ENCODE data around the gene CDC25B. TPM values are rescaled to one million over a fixed set of nuclear protein-coding genes. Genes with fewer than 3 reads are reported as not detected.

The CDC25B gene
- total and polyA plus RNA-seq, 2 of the 13 experiments (the other 11 are each of a cell fraction or from before 2014, with no cell fraction given): 14.5 to 19.4 TPM

DNA sequence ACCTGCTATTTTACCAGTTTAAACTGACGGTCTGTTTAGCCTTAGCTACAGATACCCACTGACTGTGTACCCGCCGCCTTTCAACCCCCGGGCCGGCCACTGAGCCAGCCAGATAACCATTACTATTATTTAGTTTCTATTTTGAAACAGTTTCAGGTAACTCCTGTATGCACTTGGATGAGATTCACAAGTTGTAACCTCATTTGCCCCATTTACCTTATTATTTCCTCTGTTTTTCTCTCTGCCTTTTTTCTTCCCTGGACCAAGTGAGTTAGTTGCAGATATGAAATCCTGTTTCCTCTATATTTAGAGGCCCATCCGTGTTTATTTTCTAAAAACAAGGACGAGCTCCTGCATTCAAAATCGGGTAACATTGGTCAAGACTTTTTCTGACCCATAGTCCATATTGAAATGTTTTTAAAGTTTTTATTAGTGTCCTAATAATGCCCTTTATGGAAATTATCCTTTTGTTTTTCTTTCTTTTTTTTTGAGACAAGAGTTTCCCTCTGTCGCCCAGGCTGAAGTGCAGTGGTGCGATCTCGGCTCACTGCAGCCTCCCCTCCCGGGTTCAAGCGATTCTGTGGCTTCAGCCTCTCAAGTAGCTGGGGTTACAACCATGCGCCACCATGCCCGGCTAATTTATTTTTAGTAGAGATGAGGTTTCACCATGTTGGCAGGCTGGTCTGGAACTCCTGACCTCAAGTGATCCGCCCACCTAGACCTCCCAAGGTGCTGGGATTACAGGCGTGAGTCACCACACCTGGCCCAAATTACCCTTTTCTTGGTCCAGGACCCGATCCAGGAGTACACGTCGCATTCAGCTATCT is 25.0 kb downstream of the CDC25B start (continued):
- TF ChIP-seq, protein P1, sequence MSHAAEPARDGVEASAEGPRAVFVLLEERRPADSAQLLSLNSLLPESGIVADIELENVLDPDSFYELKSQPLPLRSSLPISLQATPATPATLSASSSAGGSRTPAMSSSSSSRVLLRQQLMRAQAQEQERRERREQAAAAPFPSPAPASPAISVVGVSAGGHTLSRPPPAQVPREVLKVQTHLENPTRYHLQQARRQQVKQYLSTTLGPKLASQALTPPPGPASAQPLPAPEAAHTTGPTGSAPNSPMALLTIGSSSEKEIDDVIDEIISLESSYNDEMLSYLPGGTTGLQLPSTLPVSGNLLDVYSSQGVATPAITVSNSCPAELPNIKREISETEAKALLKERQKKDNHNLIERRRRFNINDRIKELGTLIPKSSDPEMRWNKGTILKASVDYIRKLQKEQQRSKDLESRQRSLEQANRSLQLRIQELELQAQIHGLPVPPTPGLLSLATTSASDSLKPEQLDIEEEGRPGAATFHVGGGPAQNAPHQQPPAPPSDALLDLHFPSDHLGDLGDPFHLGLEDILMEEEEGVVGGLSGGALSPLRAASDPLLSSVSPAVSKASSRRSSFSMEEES (CRISPR knock-in tag; IDR thresholded peaks at IDR 0.05): no peak
- no peak for TF ChIP-seq MTA1 (CRISPR knock-in tag; IDR thresholded peaks at IDR 0.05; ENCODE audit: borderline replicate concordance)
- TF ChIP-seq KDM6A (CRISPR knock-in tag; IDR thresholded peaks at IDR 0.05; ENCODE audit: low read depth): no peak
- TF ChIP-seq, protein P2, sequence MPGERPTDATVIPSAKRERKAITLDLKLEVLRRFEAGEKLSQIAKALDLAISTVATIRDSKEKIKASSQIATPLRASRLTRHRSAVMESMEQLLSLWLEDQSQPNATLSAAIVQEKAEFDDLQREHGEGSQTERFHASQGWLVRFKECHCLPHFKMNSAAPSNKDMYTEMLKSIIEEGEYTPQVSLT (CRISPR knock-in tag; IDR thresholded peaks at IDR 0.05; ENCODE audit: borderline replicate concordance, low read depth): peak; percentile 16; the same call in 1 of the 2 replicates
- no peak for TF ChIP-seq TRIM24 (CRISPR knock-in tag; IDR thresholded peaks at IDR 0.05)
- 0 out of 2 replicates have a peak, but pooled peaks have one; percentile 17 for TF ChIP-seq GATA4 (IDR thresholded peaks at IDR 0.05; ENCODE audit: borderline replicate concordance, low read depth)
- TF ChIP-seq GABPA (IDR thresholded peaks at IDR 0.05; ENCODE audit: low read depth, low read length): no peak
- no peak for TF ChIP-seq GABPA (CRISPR knock-in tag; IDR thresholded peaks at IDR 0.05; ENCODE audit: low read depth)
- TF ChIP-seq ZNF672 (CRISPR knock-in tag; IDR thresholded peaks at IDR 0.05): no peak
- no peak; the same call in none of the 2 replicates for TF ChIP-seq ZNF263 (CRISPR knock-in tag; IDR thresholded peaks at IDR 0.05)
- no peak for TF ChIP-seq SP5 (CRISPR knock-in tag; IDR thresholded peaks at IDR 0.05; ENCODE audit: borderline replicate concordance, low read depth)
- no peak for TF ChIP-seq ZNF713 (CRISPR knock-in tag; IDR thresholded peaks at IDR 0.05)
- TF ChIP-seq, protein P3, sequence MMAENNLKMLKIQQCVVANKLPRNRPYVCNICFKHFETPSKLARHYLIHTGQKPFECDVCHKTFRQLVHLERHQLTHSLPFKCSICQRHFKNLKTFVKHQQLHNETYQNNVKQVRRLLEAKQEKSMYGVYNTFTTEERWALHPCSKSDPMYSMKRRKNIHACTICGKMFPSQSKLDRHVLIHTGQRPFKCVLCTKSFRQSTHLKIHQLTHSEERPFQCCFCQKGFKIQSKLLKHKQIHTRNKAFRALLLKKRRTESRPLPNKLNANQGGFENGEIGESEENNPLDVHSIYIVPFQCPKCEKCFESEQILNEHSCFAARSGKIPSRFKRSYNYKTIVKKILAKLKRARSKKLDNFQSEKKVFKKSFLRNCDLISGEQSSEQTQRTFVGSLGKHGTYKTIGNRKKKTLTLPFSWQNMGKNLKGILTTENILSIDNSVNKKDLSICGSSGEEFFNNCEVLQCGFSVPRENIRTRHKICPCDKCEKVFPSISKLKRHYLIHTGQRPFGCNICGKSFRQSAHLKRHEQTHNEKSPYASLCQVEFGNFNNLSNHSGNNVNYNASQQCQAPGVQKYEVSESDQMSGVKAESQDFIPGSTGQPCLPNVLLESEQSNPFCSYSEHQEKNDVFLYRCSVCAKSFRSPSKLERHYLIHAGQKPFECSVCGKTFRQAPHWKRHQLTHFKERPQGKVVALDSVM (CRISPR knock-in tag; IDR thresholded peaks at IDR 0.05): no peak
- TF ChIP-seq NFIC (IDR thresholded peaks at IDR 0.05; ENCODE audit: low read length): peak; percentile 39; the same call in 1 of the 2 replicates
- TF ChIP-seq ZMYM4 (CRISPR knock-in tag; IDR thresholded peaks at IDR 0.05): no peak
- no peak for TF ChIP-seq ZNF616 (CRISPR knock-in tag; IDR thresholded peaks at IDR 0.05; ENCODE audit: low read depth)
- TF ChIP-seq ARNT2 (CRISPR knock-in tag; IDR thresholded peaks at IDR 0.05; ENCODE audit: low read depth): no peak
- no peak for TF ChIP-seq U2AF1 (optimal IDR thresholded peaks at IDR 0.05; ENCODE audit: low read depth, low read length)
- no peak for TF ChIP-seq FIP1L1 (IDR thresholded peaks at IDR 0.05; ENCODE audit: borderline replicate concordance, insufficient read depth, low read depth, low read length)
- TF ChIP-seq, protein P4, sequence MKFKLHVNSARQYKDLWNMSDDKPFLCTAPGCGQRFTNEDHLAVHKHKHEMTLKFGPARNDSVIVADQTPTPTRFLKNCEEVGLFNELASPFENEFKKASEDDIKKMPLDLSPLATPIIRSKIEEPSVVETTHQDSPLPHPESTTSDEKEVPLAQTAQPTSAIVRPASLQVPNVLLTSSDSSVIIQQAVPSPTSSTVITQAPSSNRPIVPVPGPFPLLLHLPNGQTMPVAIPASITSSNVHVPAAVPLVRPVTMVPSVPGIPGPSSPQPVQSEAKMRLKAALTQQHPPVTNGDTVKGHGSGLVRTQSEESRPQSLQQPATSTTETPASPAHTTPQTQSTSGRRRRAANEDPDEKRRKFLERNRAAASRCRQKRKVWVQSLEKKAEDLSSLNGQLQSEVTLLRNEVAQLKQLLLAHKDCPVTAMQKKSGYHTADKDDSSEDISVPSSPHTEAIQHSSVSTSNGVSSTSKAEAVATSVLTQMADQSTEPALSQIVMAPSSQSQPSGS (CRISPR knock-in tag; IDR thresholded peaks at IDR 0.05): no peak
- no peak for TF ChIP-seq ARNT (IDR thresholded peaks at IDR 0.05)
- TF ChIP-seq, protein P5, sequence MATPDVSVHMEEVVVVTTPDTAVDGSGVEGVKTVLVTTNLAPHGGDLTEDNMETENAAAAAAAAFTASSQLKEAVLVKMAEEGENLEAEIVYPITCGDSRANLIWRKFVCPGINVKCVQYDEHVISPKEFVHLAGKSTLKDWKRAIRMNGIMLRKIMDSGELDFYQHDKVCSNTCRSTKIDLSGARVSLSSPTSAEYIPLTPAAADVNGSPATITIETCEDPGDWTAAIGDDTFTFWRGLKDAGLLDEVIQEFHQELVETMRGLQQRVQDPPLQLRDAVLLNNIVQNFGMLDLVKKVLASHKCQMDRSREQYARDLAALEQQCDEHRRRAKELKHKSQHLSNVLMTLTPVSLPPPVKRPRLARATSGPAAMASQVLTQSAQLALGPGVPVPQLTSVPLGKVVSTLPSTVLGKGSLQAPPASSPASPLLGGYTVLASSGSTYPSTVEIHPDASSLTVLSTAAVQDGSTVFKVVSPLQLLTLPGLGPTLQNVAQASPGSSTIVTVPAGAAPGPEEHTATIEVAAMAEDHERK (CRISPR knock-in tag; IDR thresholded peaks at IDR 0.05; ENCODE audit: low read depth): no peak
- TF ChIP-seq, protein P6, sequence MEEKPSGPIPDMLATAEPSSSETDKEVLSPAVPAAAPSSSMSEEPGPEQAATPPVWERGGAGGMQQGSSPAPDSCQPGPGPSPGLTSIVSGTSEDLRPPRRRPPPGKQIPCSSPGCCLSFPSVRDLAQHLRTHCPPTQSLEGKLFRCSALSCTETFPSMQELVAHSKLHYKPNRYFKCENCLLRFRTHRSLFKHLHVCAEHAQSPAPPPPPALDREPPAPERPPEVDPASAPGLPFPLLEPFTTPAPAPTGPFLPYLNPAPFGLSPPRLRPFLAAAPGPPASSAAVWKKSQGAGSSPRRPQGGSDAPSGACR (CRISPR knock-in tag; IDR thresholded peaks at IDR 0.05): peak; percentile 16

Measured in HepG2 (cell line).